Keratinocyte (primary cell): ENCODE results near the gene ZNF74. TPM values are rescaled to one million over a fixed set of nuclear protein-coding genes. Genes with fewer than 3 reads are reported as not detected.

Source experiments
- DNase-seq: peaks from one replicate; pipeline ENCODE4 v3.0.0-alpha.2; 2011; ENCODE audit warnings: low read depth, missing footprints, low spot score
- FAIRE-seq: peaks from 2 replicates; lab custom pipeline; 2011; peaks lifted over from hg19 to GRCh38; lab: Jason Lieb, UNC
- H2AFZ ChIP-seq: 2 replicates; pipeline ENCODE4 v1.6.0; 2012; ENCODE audit warnings: low read length, control low read depth, inconsistent platforms; ENCODE audit not compliant: control insufficient read depth
- H3K27ac ChIP-seq: 2 replicates; pipeline ENCODE4 v1.5.1; 2011; ENCODE audit warnings: low read length; ENCODE audit not compliant: control insufficient read depth, insufficient read depth
- H3K27me3 ChIP-seq: 3 replicates; pipeline ENCODE4 v1.6.0; 2011; ENCODE audit warnings: low read length; ENCODE audit not compliant: control insufficient read depth, insufficient read depth; ENCODE audit errors: extremely low read depth
- H3K36me3 ChIP-seq, 2 experiments: 2 replicates in 1 of 2; 3 replicates in 1 of 2; pipeline ENCODE4 v1.5.1; 2011; ENCODE audit warnings: low read length in 2 of 2, mild to moderate bottlenecking in 1 of 2; ENCODE audit not compliant: control insufficient read depth in 2 of 2, insufficient read depth in 2 of 2; ENCODE audit errors: extremely low read depth in 1 of 2
- H3K4me1 ChIP-seq: 3 replicates; pipeline ENCODE4 v1.5.1; 2011; ENCODE audit warnings: low read length; ENCODE audit not compliant: control insufficient read depth, insufficient read depth; ENCODE audit errors: extremely low read depth
- H3K4me2 ChIP-seq: 3 replicates; pipeline ENCODE4 v1.6.0; 2011; ENCODE audit warnings: low read depth, low read length; ENCODE audit not compliant: control insufficient read depth, insufficient read depth; ENCODE audit errors: extremely low read depth
- H3K4me3 ChIP-seq, 3 experiments: fragments of 200-600 bp in 1 of 3; sonication (generic) in 1 of 3; 2 replicates in 2 of 3; 3 replicates in 1 of 3; pipeline ENCODE4 v1.5.1; 2011 to 2016; ENCODE audit warnings: low read length in 3 of 3, mild to moderate bottlenecking in 3 of 3, control low read depth in 2 of 3, inconsistent platforms in 1 of 3, low read depth in 1 of 3, mixed read lengths in 1 of 3, mixed run types in 1 of 3, moderate library complexity in 1 of 3; ENCODE audit not compliant: control insufficient read depth in 2 of 3, insufficient read depth in 2 of 3; ENCODE audit errors: extremely low read depth in 1 of 3
- H3K79me2 ChIP-seq: 2 replicates; pipeline ENCODE4 v1.6.0; 2012; ENCODE audit warnings: low read length; ENCODE audit not compliant: control insufficient read depth, insufficient read depth
- H3K9ac ChIP-seq: 3 replicates; pipeline ENCODE4 v1.6.0; 2011; ENCODE audit warnings: low read length; ENCODE audit not compliant: control insufficient read depth, insufficient read depth; ENCODE audit errors: extremely low read depth
- H3K9me1 ChIP-seq: 3 replicates; pipeline ENCODE4 v1.6.0; 2011; ENCODE audit warnings: low read length; ENCODE audit not compliant: control insufficient read depth, insufficient read depth; ENCODE audit errors: extremely low read depth
- H3K9me3 ChIP-seq: 2 replicates; pipeline ENCODE4 v1.5.1; 2012; ENCODE audit warnings: low read depth, low read length; ENCODE audit not compliant: control insufficient read depth
- H4K20me1 ChIP-seq: 3 replicates; pipeline ENCODE4 v1.6.0; 2011; ENCODE audit warnings: low read length; ENCODE audit not compliant: control insufficient read depth, insufficient read depth; ENCODE audit errors: extremely low read depth
- CTCF ChIP-seq, 3 experiments: IDR thresholded peaks in 1 of 3; conservative IDR thresholded peaks in 1 of 3; optimal IDR thresholded peaks in 1 of 3; 2 replicates in 2 of 3; 3 replicates in 1 of 3; pipeline versions ENCODE3 to v1.5.1; 2011; ENCODE audit warnings: low read length in 3 of 3, mild to moderate bottlenecking in 3 of 3, moderate library complexity in 2 of 3, control low read depth in 1 of 3, inconsistent platforms in 1 of 3; ENCODE audit not compliant: insufficient read depth in 2 of 3; ENCODE audit errors: extremely low read depth in 1 of 3
- EZH2 ChIP-seq: IDR thresholded peaks from one replicate; pipeline ENCODE4 v1.6.1; 2012; ENCODE audit warnings: inconsistent platforms, mild to moderate bottlenecking, low read length, moderate library complexity
- dilution Hi-C: fragments of 300-500 bp; cut with MboI; formaldehyde crosslinking; loops from one replicate; pipeline ENCODE4 v1.7.0; 2020; ENCODE audit warnings: low sequenced_read_pairs; ENCODE audit not compliant: extremely low pct_ligation_motif_present
- polyA plus RNA-seq, 5 experiments: library from polyadenylated mRNA; depleted of rRNA in 3 of 5; stranded (reverse) in 3 of 5; stranded (forward) in 1 of 5; unstranded in 1 of 5; fragments of >200 nt; gene quantifications; 1 replicate in 1 of 5; 2 replicates in 3 of 5; 3 replicates in 1 of 5; pipeline versions ENCODE4 v1.2.1 to v1.2.3, GENCODE V29; 2011 to 2012; ENCODE audit warnings: missing spikeins in 2 of 5, low read depth in 1 of 5, low replicate concordance in 1 of 5

The ZNF74 gene
- polyA plus RNA-seq, 1 donor (not counting 4 experiments of a cell fraction or from before 2014, with no cell fraction given), result 5.2 TPM

GRCh38 chr22:20397498-20397897, 3.5 kb downstream of the ZNF74 start:
- Histone ChIP-seq H3K9ac (no peak overlapping the region), H3K9me3 (no peaks in the 10 kb centered on the region), H3K36me3 (peaks cover 2 to 7% of the 10 kb centered on the region in 2 experiments), H3K27me3 (no peaks in the 10 kb centered on the region), H3K79me2 (peaks cover 11% of the 10 kb centered on the region), H3K4me1 (peaks cover 6% of the 10 kb centered on the region), H4K20me1 (no peaks in the 10 kb centered on the region), H3K4me2 (no peak overlapping the region), H3K9me1 (no peaks in the 10 kb centered on the region), H2AFZ (no peak overlapping the region), H3K27ac (no peak overlapping the region), H3K4me3 (no peak overlapping the region)
- DNase-seq (no peak), FAIRE-seq (no peak)
- dilution Hi-C loops, result no loop called here
- TF ChIP-seq EZH2 (no peak), CTCF (optimal IDR thresholded peaks at IDR 0.05 in 1 of 3, IDR thresholded peaks at IDR 0.05 in 1 of 3, conservative IDR thresholded peaks at IDR 0.05 in 1 of 3; ENCODE audit: extremely low read depth in 1 of 3, insufficient read depth in 2 of 3, low read length in 3 of 3) (no peak)

- peaks cover 2 to 7% of the 10 kb centered on the region in 2 experiments for H3K36me3 ChIP-seq
- H3K4me2 ChIP-seq, result no peak overlapping the region
- no peak overlapping the region for H2AFZ ChIP-seq
- H4K20me1 ChIP-seq, result no peaks in the 10 kb centered on the region
- peaks cover 11% of the 10 kb centered on the region for H3K79me2 ChIP-seq
- H3K9me3 ChIP-seq, result no peaks in the 10 kb centered on the region
- no peaks in the 10 kb centered on the region for H3K9me1 ChIP-seq
- H3K9ac ChIP-seq, result no peak overlapping the region
- FAIRE-seq (no peak), DNase-seq (no peak)
- H3K27ac ChIP-seq, result no peak overlapping the region
- dilution Hi-C loops, result no loop called here
- no peaks in the 10 kb centered on the region for H3K27me3 ChIP-seq
- peaks cover 6% of the 10 kb centered on the region for H3K4me1 ChIP-seq
- TF ChIP-seq EZH2 (no peak), CTCF (optimal IDR thresholded peaks at IDR 0.05 in 1 of 3, IDR thresholded peaks at IDR 0.05 in 1 of 3, conservative IDR thresholded peaks at IDR 0.05 in 1 of 3; ENCODE audit: extremely low read depth in 1 of 3, insufficient read depth in 2 of 3, low read length in 3 of 3) (no peak)
- H3K4me3 ChIP-seq, result no peak overlapping the region
Measured at GRCh38 chr22:20398420-20398819, 4.5 kb downstream of the ZNF74 start.
